Kidney (tissue), 14 donors: ENCODE measurements around the gene SENP1. TPM values are rescaled to one million over a fixed set of nuclear protein-coding genes. Genes with fewer than 3 reads are reported as not detected.

Experiments used
- DNase-seq, 5 donors: peaks; one replicate each; pipeline ENCODE4 v3.0.0-alpha.2; 2013 to 2020
- FAIRE-seq: peaks from 2 replicates; lab custom pipeline; 2012; peaks lifted over from hg19 to GRCh38; lab: Jason Lieb, UNC
- H3K27ac ChIP-seq, 2 donors: one replicate each; pipeline ENCODE4 v1.7.0; 2013; ENCODE audit warnings: low read depth in 2 of 2, low read length in 2 of 2, inconsistent platforms in 1 of 2
- H3K27me3 ChIP-seq: one replicate; pipeline ENCODE4 v1.7.1; 2013; ENCODE audit warnings: low read length, inconsistent platforms; ENCODE audit not compliant: control insufficient read depth, insufficient read depth
- H3K36me3 ChIP-seq, 3 donors: one replicate each; pipeline versions ENCODE4 v1.7.0 to v1.7.1; 2013; ENCODE audit warnings: low read length in 3 of 3, control low read depth in 1 of 3, inconsistent platforms in 1 of 3; ENCODE audit not compliant: insufficient read depth in 3 of 3, control insufficient read depth in 2 of 3
- H3K4me1 ChIP-seq, 3 donors: one replicate each; pipeline versions ENCODE4 v1.7.0 to v1.7.1; 2013; ENCODE audit warnings: low read length in 3 of 3, inconsistent platforms in 1 of 3, low read depth in 1 of 3; ENCODE audit not compliant: control insufficient read depth in 2 of 3, insufficient read depth in 2 of 3
- H3K4me3 ChIP-seq, 3 donors: one replicate each; pipeline versions ENCODE4 v1.7.0 to v1.8.1; 2013; ENCODE audit warnings: low read length in 3 of 3, control low read depth in 1 of 3, inconsistent platforms in 1 of 3
- H3K9ac ChIP-seq, 3 donors: one replicate each; pipeline versions ENCODE4 v1.7.0 to v1.7.1; 2013; ENCODE audit warnings: low read length in 3 of 3, control low read depth in 1 of 3, inconsistent platforms in 1 of 3
- H3K9me3 ChIP-seq, 3 donors: one replicate each; pipeline versions ENCODE4 v1.7.0 to v1.7.1; 2013; ENCODE audit warnings: low read length in 3 of 3, control low read depth in 1 of 3, inconsistent platforms in 1 of 3; ENCODE audit not compliant: control insufficient read depth in 2 of 3, insufficient read depth in 1 of 3
- CTCF ChIP-seq: IDR thresholded peaks from 3 replicates; pipeline ENCODE4 v1.5.1; 2012; ENCODE audit warnings: mild to moderate bottlenecking, moderate library complexity, borderline replicate concordance; ENCODE audit not compliant: insufficient read depth; ENCODE audit errors: extremely low read depth
- intact Hi-C: fragments of 100-400 bp; cut with DNase I; formaldehyde crosslinking; loops from one replicate; pipeline ENCODE4 v1.11.1; 2022
- polyA plus RNA-seq: library from polyadenylated mRNA; stranded (reverse); fragments of 350-450 nt; fragmentation: Illumina TruSeq; extraction: RNeasy Lipid Tissue Mini Kit (QIAGEN cat#74804); gene quantifications from one replicate; pipeline ENCODE4 v1.2.3, GENCODE V29; 2014; ENCODE audit warnings: low read depth, low replicate concordance; ENCODE audit not compliant: insufficient read depth
- total RNA-seq: library from RNA; stranded (reverse); fragmentation: NEBNext Ultra II Directional; extraction: Animal tissue kit (Norgen Biotek cat#: 25700); gene quantifications from one replicate; pipeline ENCODE4 v1.2.1, GENCODE V29; 2021
- donor health status: control.
- donor health status: control.
- donor health status: control.
- donor health status: control.
- donor health status: control.
- donor health status: DM: yes; HTN: yes; CAD: no.
- donor health status: Normal renal cell carcinoma (clear cell type).

Gene SENP1
- total and polyA plus RNA-seq, 2 donors from 2014 or later: 3.5 to 19.4 TPM

DNA sequence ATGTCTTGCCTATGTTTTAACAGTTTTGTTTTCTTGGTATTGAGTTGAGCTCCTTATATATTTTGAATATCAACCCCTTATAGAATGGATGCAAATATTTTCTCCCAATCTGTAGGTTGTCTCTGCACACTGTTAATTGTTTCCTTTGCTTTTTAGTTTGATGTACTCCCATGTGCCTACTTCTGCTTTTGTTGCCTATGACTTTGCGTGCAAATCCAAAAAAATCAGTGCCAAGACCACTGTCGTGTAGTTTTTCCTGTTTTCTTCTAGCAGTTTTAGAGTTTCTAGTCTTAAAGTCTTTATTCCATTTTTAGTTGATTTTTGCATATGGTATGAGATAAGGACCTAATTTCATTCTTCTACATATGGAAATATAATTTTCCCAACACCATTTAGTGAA lies 28.8 kb downstream of the SENP1 start:
- peaks cover 7 to 20% (median 12%) of the 10 kb centered on the region in 3 donors for H3K36me3 ChIP-seq
- intact Hi-C loops: no loop called here
- no peaks in the 10 kb centered on the region for H3K27me3 ChIP-seq
- no peaks in the 10 kb centered on the region for H3K9me3 ChIP-seq
- H3K9ac ChIP-seq: no peak overlapping the region
- H3K27ac ChIP-seq: no peak overlapping the region
- FAIRE-seq: no peak
- DNase-seq: no peak
- H3K4me1 ChIP-seq: no peaks in the 10 kb centered on the region
- no peak for TF ChIP-seq CTCF
- no peak overlapping the region for H3K4me3 ChIP-seq

GRCh38 chr12:48075832-48076231 lies 30.0 kb downstream of the SENP1 start:
- no peaks in the 10 kb centered on the region for H3K9me3 ChIP-seq
- H3K27me3 ChIP-seq: no peaks in the 10 kb centered on the region
- no peak overlapping the region for H3K4me3 ChIP-seq
- H3K4me1 ChIP-seq: no peaks in the 10 kb centered on the region
- H3K27ac ChIP-seq: no peak overlapping the region
- H3K9ac ChIP-seq: no peak overlapping the region
- TF ChIP-seq CTCF: no peak
- no peak for FAIRE-seq
- DNase-seq: no peak
- peaks cover 7 to 20% (median 11%) of the 10 kb centered on the region in 3 donors for H3K36me3 ChIP-seq
- intact Hi-C loops: no loop called here

DNA sequence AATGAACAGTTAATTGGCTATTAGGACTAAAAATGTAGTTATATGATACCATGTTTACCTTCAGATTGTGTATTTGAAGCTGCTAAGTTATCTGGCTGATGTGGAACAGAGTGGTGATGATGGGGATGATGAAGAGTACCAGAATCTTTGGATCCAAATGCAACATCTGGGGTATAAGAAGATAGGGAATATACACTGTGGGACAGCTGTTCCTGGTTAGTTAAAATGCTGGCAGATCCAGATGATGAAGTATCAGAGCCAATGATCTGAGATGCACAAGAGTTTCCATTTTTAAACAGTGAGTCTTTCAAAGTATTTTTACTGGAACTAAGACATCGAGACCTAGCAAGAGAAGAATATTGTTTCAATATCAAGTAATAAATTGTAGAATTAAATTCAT lies 31.6 kb downstream of the SENP1 start:
- H3K27me3 ChIP-seq: no peaks in the 10 kb centered on the region
- no peak overlapping the region for H3K4me3 ChIP-seq
- no peak for TF ChIP-seq CTCF
- H3K4me1 ChIP-seq: no peaks in the 10 kb centered on the region
- no peak for FAIRE-seq
- intact Hi-C loops: no loop called here
- no peaks in the 10 kb centered on the region for H3K9me3 ChIP-seq
- DNase-seq: no peak
- H3K9ac ChIP-seq: no peak overlapping the region
- H3K36me3 ChIP-seq: peaks cover 10 to 29% (median 14%) of the 10 kb centered on the region in 3 donors
- no peak overlapping the region for H3K27ac ChIP-seq

- FAIRE-seq (no peak), DNase-seq (no peak)
- Histone ChIP-seq H3K4me1 (no peaks in the 10 kb centered on the region), H3K27me3 (no peaks in the 10 kb centered on the region), H3K9ac (no peak overlapping the region), H3K9me3 (no peaks in the 10 kb centered on the region), H3K27ac (no peak overlapping the region), H3K36me3 (peaks cover 13 to 29% (median 17%) of the 10 kb centered on the region in 3 donors), H3K4me3 (no peak overlapping the region)
- intact Hi-C loops: no loop called here
- no peak for TF ChIP-seq CTCF
Observed at GRCh38 chr12:48072266-48072665, 33.6 kb downstream of the SENP1 start.
